Esophagus (tissue), 2 donors: ENCODE results near the gene IER5. TPM values are rescaled to one million over a fixed set of nuclear protein-coding genes. Genes with fewer than 3 reads are reported as not detected.

Source experiments
- H3K27ac ChIP-seq, 2 donors: one replicate each; pipeline ENCODE4 v1.5.1; 2013; ENCODE audit warnings: low read depth in 2 of 2, mild to moderate bottlenecking in 2 of 2, inconsistent platforms in 1 of 2, low read length in 1 of 2, moderate library complexity in 1 of 2
- H3K27me3 ChIP-seq, 2 donors: one replicate each; pipeline ENCODE4 v1.6.1; 2013; ENCODE audit warnings: low read length in 2 of 2, control low read depth in 1 of 2, mild to moderate bottlenecking in 1 of 2; ENCODE audit not compliant: insufficient read depth in 2 of 2, control insufficient read depth in 1 of 2
- H3K36me3 ChIP-seq, 2 donors: one replicate each; pipeline ENCODE4 v1.6.1; 2013; ENCODE audit warnings: low read length in 1 of 2; ENCODE audit not compliant: control insufficient read depth in 2 of 2, insufficient read depth in 2 of 2
- H3K4me1 ChIP-seq, 2 donors: one replicate each; pipeline ENCODE4 v1.6.1; 2013; ENCODE audit warnings: low read length in 1 of 2; ENCODE audit not compliant: control insufficient read depth in 2 of 2, insufficient read depth in 2 of 2
- H3K4me3 ChIP-seq, 2 donors: one replicate each; pipeline ENCODE4 v1.5.1; 2013; ENCODE audit warnings: low read length in 2 of 2, mild to moderate bottlenecking in 2 of 2, low read depth in 1 of 2, moderate library complexity in 1 of 2
- H3K9me3 ChIP-seq, 2 donors: one replicate each; pipeline ENCODE4 v1.6.1; 2013; ENCODE audit warnings: mild to moderate bottlenecking in 2 of 2, low read depth in 1 of 2, low read length in 1 of 2, moderate library complexity in 1 of 2; ENCODE audit not compliant: control insufficient read depth in 2 of 2, insufficient read depth in 1 of 2
- WGBS, 2 donors: extraction: QIAGEN DNeasy Blood & Tissue Kit; methylation state at CpG; one replicate each; pipeline ENCODE4 v1.1.7; 2013; 5-methylcytosine and 5-hydroxymethylcytosine counted together
- polyA plus RNA-seq, 2 donors: library from polyadenylated mRNA; stranded (reverse); fragments of 200-250 nt; gene quantifications; one replicate each; pipeline ENCODE4 v1.2.3, GENCODE V29; 2013
- donor health status: healthy with polysubstance abuse.
- donor health status: Bipolar disorder and iron deficiency.

IER5 gene
- polyA plus RNA-seq, 2 donors: 16.7 to 27.2 TPM

GRCh38 chr1:181075766-181076350 is 12.6 kb upstream of the IER5 start:
- H3K27me3 ChIP-seq: no peaks in the 10 kb centered on the region
- no peaks in the 10 kb centered on the region for H3K36me3 ChIP-seq
- no peak overlapping the region for H3K27ac ChIP-seq
- H3K4me1 ChIP-seq: no peaks in the 10 kb centered on the region
- no peaks in the 10 kb centered on the region for H3K9me3 ChIP-seq
- H3K4me3 ChIP-seq: no peak overlapping the region
- 62 to 67% methylated on average over 5 of the region's 5 CpGs for WGBS, 2 donors

- Histone ChIP-seq H3K9me3 (no peaks in the 10 kb centered on the region), H3K36me3 (no peaks in the 10 kb centered on the region), H3K27me3 (no peaks in the 10 kb centered on the region), H3K27ac (no peak overlapping the region), H3K4me3 (no peak overlapping the region), H3K4me1 (no peaks in the 10 kb centered on the region)
- WGBS, 2 donors: 80 to 89% methylated on average over 3 of the region's 3 CpGs
Observed at GRCh38 chr1:181076852-181077251, 11.6 kb upstream of the IER5 start.

GRCh38 chr1:181077576-181078242 is 10.8 kb upstream of the IER5 start:
- Histone ChIP-seq H3K9me3 (no peaks in the 10 kb centered on the region), H3K4me3 (no peak overlapping the region), H3K27ac (no peak overlapping the region), H3K27me3 (no peaks in the 10 kb centered on the region), H3K4me1 (no peaks in the 10 kb centered on the region), H3K36me3 (no peaks in the 10 kb centered on the region)
- WGBS, 2 donors: 73 to 78% methylated on average over 7 of the region's 7 CpGs

GRCh38 chr1:181079382-181079781 is 9.1 kb upstream of the IER5 start:
- Histone ChIP-seq H3K4me1 (no peaks in the 10 kb centered on the region), H3K4me3 (no peak overlapping the region), H3K27ac (no peak overlapping the region), H3K9me3 (no peaks in the 10 kb centered on the region), H3K27me3 (no peaks in the 10 kb centered on the region), H3K36me3 (no peaks in the 10 kb centered on the region)
- WGBS, 2 donors: 64 to 72% methylated on average over 2 of the region's 2 CpGs

- H3K9me3 ChIP-seq: no peaks in the 10 kb centered on the region
- WGBS, 2 donors: 55 to 71% methylated on average over 4 of the region's 4 CpGs
- H3K27me3 ChIP-seq: no peaks in the 10 kb centered on the region
- no peaks in the 10 kb centered on the region for H3K4me1 ChIP-seq
- no peaks in the 10 kb centered on the region for H3K36me3 ChIP-seq
- H3K4me3 ChIP-seq: no peak overlapping the region
- no peak overlapping the region for H3K27ac ChIP-seq
Observed at GRCh38 chr1:181079920-181080319, 8.6 kb upstream of the IER5 start.

- no peak overlapping the region for H3K4me3 ChIP-seq
- H3K27me3 ChIP-seq: no peaks in the 10 kb centered on the region
- no peaks in the 10 kb centered on the region for H3K4me1 ChIP-seq
- WGBS, 2 donors: 93% methylated on average over 4 of the region's 4 CpGs
- no peaks in the 10 kb centered on the region for H3K9me3 ChIP-seq
- H3K36me3 ChIP-seq: no peaks in the 10 kb centered on the region
- H3K27ac ChIP-seq: no peak overlapping the region
Observed at GRCh38 chr1:181080556-181080955, 7.9 kb upstream of the IER5 start.

- no peaks in the 10 kb centered on the region for H3K9me3 ChIP-seq
- H3K27ac ChIP-seq: no peak overlapping the region
- H3K4me3 ChIP-seq: no peak overlapping the region
- H3K27me3 ChIP-seq: no peaks in the 10 kb centered on the region
- no peaks in the 10 kb centered on the region for H3K36me3 ChIP-seq
- WGBS, 2 donors: 57 to 58% methylated on average over 3 of the region's 3 CpGs
- no peaks in the 10 kb centered on the region for H3K4me1 ChIP-seq
Observed at GRCh38 chr1:181081395-181081794, 7.1 kb upstream of the IER5 start.

- 28 to 38% methylated on average over 6 of the region's 6 CpGs for WGBS, 2 donors
- no peaks in the 10 kb centered on the region for H3K9me3 ChIP-seq
- H3K27me3 ChIP-seq: no peaks in the 10 kb centered on the region
- no peaks in the 10 kb centered on the region for H3K36me3 ChIP-seq
- no peak overlapping the region for H3K4me3 ChIP-seq
- H3K27ac ChIP-seq: no peak overlapping the region
- H3K4me1 ChIP-seq: no peaks in the 10 kb centered on the region
Observed at GRCh38 chr1:181083842-181084605, 4.5 kb upstream of the IER5 start.

GRCh38 chr1:181084606-181084969 is 3.9 kb upstream of the IER5 start:
- H3K36me3 ChIP-seq: no peaks in the 10 kb centered on the region
- no peak overlapping the region for H3K27ac ChIP-seq
- no peaks in the 10 kb centered on the region for H3K9me3 ChIP-seq
- H3K4me3 ChIP-seq: no peak overlapping the region
- no peaks in the 10 kb centered on the region for H3K27me3 ChIP-seq
- H3K4me1 ChIP-seq: no peaks in the 10 kb centered on the region
- WGBS, 2 donors: 43 to 48% methylated on average over 4 of the region's 4 CpGs
